Lung (tissue), 12 donors: ENCODE results near the gene IFT81. TPM values are rescaled to one million over a fixed set of nuclear protein-coding genes. Genes with fewer than 3 reads are reported as not detected.

Experiments used
- ATAC-seq: fragments of 200-7000 bp; cut with Tn5 transposase; one replicate; pipeline ENCODE4 v1.9.1; 2020; ENCODE audit warnings: moderate number of reproducible peaks; ENCODE audit not compliant: insufficient read depth, low FRiP score
- DNase-seq, 3 donors: peaks; one replicate each; pipeline ENCODE4 v3.0.0-alpha.2; 2013 to 2017
- H3K27ac ChIP-seq, 2 donors: one replicate each; pipeline ENCODE4 v1.5.1; 2013; ENCODE audit warnings: mild to moderate bottlenecking in 2 of 2, moderate library complexity in 2 of 2, control low read depth in 1 of 2, inconsistent platforms in 1 of 2, low read depth in 1 of 2, low read length in 1 of 2
- H3K27me3 ChIP-seq, 3 donors: one replicate each; pipeline ENCODE4 v1.5.1; 2013; ENCODE audit warnings: low read length in 2 of 3; ENCODE audit not compliant: control insufficient read depth in 3 of 3, insufficient read depth in 3 of 3
- H3K36me3 ChIP-seq, 4 donors: one replicate each; pipeline ENCODE4 v1.5.1; 2013; ENCODE audit warnings: low read length in 4 of 4, mild to moderate bottlenecking in 1 of 4, moderate library complexity in 1 of 4; ENCODE audit not compliant: control insufficient read depth in 4 of 4, insufficient read depth in 4 of 4
- H3K4me1 ChIP-seq, 5 donors: one replicate each; pipeline ENCODE4 v1.5.1; 2013; ENCODE audit warnings: low read length in 5 of 5, mild to moderate bottlenecking in 2 of 5, moderate library complexity in 1 of 5; ENCODE audit not compliant: control insufficient read depth in 5 of 5, insufficient read depth in 5 of 5
- H3K4me3 ChIP-seq: one replicate; pipeline ENCODE4 v1.5.1; 2013; ENCODE audit warnings: mild to moderate bottlenecking, control low read depth, moderate library complexity
- H3K9ac ChIP-seq, 2 donors: one replicate each; pipeline ENCODE4 v1.5.1; 2013; ENCODE audit warnings: low read length in 2 of 2, control low read depth in 1 of 2; ENCODE audit not compliant: insufficient read depth in 1 of 2
- H3K9me3 ChIP-seq, 4 donors: one replicate each; pipeline ENCODE4 v1.5.1; 2013; ENCODE audit warnings: low read length in 3 of 4, mild to moderate bottlenecking in 1 of 4, moderate library complexity in 1 of 4; ENCODE audit not compliant: control insufficient read depth in 4 of 4, insufficient read depth in 3 of 4
- WGBS, 2 donors: extraction: QIAGEN DNeasy Blood & Tissue Kit; methylation state at CpG; one replicate each; pipeline ENCODE4 v1.1.7; 2013; 5-methylcytosine and 5-hydroxymethylcytosine counted together
- polyA plus RNA-seq, 2 donors: library from polyadenylated mRNA; stranded (reverse); fragments of 200-250 nt; gene quantifications; one replicate each; pipeline ENCODE4 v1.2.1, GENCODE V29; 2013
- total RNA-seq, 2 donors: library from RNA; depleted of rRNA in 1 of 2; stranded (reverse); fragments of >200 nt in 1 of 2; gene quantifications; one replicate each; pipeline ENCODE4 v1.2.1, GENCODE V29; 2014 to 2021
- TF ChIP-seq, protein P1 (sequence below): IDR thresholded peaks from 2 replicates; pipeline ENCODE4 v1.5.1; 2012; ENCODE audit warnings: mild to moderate bottlenecking; ENCODE audit errors: control extremely low read depth, extremely low read depth
- donor health status: control.
- donor health status: control.
- donor health status: Bipolar disorder and iron deficiency.
- donor health status: healthy.
- donor health status: DM: yes; HTN: yes; CAD: no.

Gene IFT81
- total and polyA plus RNA-seq, 4 donors = 5.4 to 43.1 (median 10.8) TPM

- TF ChIP-seq, protein P1, sequence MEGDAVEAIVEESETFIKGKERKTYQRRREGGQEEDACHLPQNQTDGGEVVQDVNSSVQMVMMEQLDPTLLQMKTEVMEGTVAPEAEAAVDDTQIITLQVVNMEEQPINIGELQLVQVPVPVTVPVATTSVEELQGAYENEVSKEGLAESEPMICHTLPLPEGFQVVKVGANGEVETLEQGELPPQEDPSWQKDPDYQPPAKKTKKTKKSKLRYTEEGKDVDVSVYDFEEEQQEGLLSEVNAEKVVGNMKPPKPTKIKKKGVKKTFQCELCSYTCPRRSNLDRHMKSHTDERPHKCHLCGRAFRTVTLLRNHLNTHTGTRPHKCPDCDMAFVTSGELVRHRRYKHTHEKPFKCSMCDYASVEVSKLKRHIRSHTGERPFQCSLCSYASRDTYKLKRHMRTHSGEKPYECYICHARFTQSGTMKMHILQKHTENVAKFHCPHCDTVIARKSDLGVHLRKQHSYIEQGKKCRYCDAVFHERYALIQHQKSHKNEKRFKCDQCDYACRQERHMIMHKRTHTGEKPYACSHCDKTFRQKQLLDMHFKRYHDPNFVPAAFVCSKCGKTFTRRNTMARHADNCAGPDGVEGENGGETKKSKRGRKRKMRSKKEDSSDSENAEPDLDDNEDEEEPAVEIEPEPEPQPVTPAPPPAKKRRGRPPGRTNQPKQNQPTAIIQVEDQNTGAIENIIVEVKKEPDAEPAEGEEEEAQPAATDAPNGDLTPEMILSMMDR = no peak
- H3K9ac ChIP-seq = peak overlapping the region in 1 of 2 donors; percentile 72
- H3K36me3 ChIP-seq = no peaks in the 10 kb centered on the region
- DNase-seq = no peak
- peak overlapping the region; percentile 85 to 86 for H3K27ac ChIP-seq
- H3K4me3 ChIP-seq = no peak overlapping the region
- peaks cover 8 to 28% (median 10%) of the 10 kb centered on the region in 5 donors for H3K4me1 ChIP-seq
- H3K9me3 ChIP-seq = peaks cover 0 to 1% (median 0%) of the 10 kb centered on the region in 4 donors
- 73 to 82% methylated on average over 2 of the region's 2 CpGs for WGBS, 2 donors
- peak; percentile 12 for ATAC-seq
- no peaks in the 10 kb centered on the region for H3K27me3 ChIP-seq
Observed at GRCh38 chr12:110109837-110110535, 14.2 kb upstream of the IFT81 start.

- no peak for ATAC-seq
- DNase-seq = no peak
- Histone ChIP-seq H3K9me3 (peaks cover 0 to 1% (median 0%) of the 10 kb centered on the region in 4 donors), H3K9ac (no peak overlapping the region), H3K27me3 (no peaks in the 10 kb centered on the region), H3K4me1 (peaks cover 8 to 23% (median 10%) of the 10 kb centered on the region in 5 donors), H3K27ac (peak overlapping the region; percentile 42 to 70), H3K36me3 (no peaks in the 10 kb centered on the region), H3K4me3 (no peak overlapping the region)
- 69 to 77% methylated on average over 4 of the region's 4 CpGs for WGBS, 2 donors
- TF ChIP-seq, protein P1 = no peak
Observed at GRCh38 chr12:110111476-110112334, 12.5 kb upstream of the IFT81 start.

- Histone ChIP-seq H3K36me3 (no peaks in the 10 kb centered on the region), H3K27me3 (no peaks in the 10 kb centered on the region), H3K9ac (no peak overlapping the region), H3K27ac (peak overlapping the region in 1 of 2 donors; percentile 70), H3K9me3 (peaks cover 0 to 1% (median 0%) of the 10 kb centered on the region in 4 donors), H3K4me1 (peaks cover 8 to 23% (median 10%) of the 10 kb centered on the region in 5 donors), H3K4me3 (no peak overlapping the region)
- TF ChIP-seq, protein P1 = no peak
- ATAC-seq = no peak
- 93 to 95% methylated on average over 6 of the region's 6 CpGs for WGBS, 2 donors
- DNase-seq = no peak
Observed at GRCh38 chr12:110112335-110112660, 11.9 kb upstream of the IFT81 start.
